Esophagus muscularis mucosa (tissue), 3 donors: Measurements from ENCODE around the gene THSD4.

Experiments
- CTCF ChIP-seq, 3 experiments: fragments of 200-600 bp in 2 of 3; fragments of 450-650 bp in 1 of 3; sonication (generic) in 2 of 3; IDR thresholded peaks; one replicate each; pipeline ENCODE4 v1.5.1; 2017 to 2019; ENCODE audit warnings: antibody characterized with exemption in 3 of 3, mild to moderate bottlenecking in 2 of 3, moderate library complexity in 1 of 3
- POLR2A ChIP-seq: fragments of 450-650 bp; IDR thresholded peaks from one replicate; pipeline ENCODE4 v1.6.1; 2017; ENCODE audit warnings: antibody characterized with exemption, moderate library complexity, mild to moderate bottlenecking, low read depth
- POLR2AphosphoS5 ChIP-seq, 2 donors: sonication (generic); formaldehyde crosslinking; IDR thresholded peaks; one replicate each; pipeline ENCODE4 v1.6.1; 2017; ENCODE audit warnings: antibody characterized with exemption in 2 of 2

GRCh38 chr15:71069693-71070092 lies 45.6 kb upstream of the THSD4 start:
- TF ChIP-seq CTCF (IDR thresholded peaks at IDR 0.05), result no peak
- no peak for TF ChIP-seq POLR2A
- TF ChIP-seq POLR2AphosphoS5 (IDR thresholded peaks at IDR 0.05), result no peak
